H1 (cell line): ENCODE results near the gene NR5A1.

Source experiments
- CBX5 ChIP-seq: fragments of 300-800, 300-1000 bp; sonication (generic); IDR thresholded peaks from 2 replicates; pipeline ENCODE4 v1.7.1; 2016; ENCODE audit warnings: antibody characterized with exemption, low read length, low read depth
- CTCF ChIP-seq, 3 experiments: IDR thresholded peaks; 1 replicate in 2 of 3; 2 replicates in 1 of 3; pipeline versions ENCODE4 v1.5.1 to v1.6.1; 2011; ENCODE audit warnings: low read length in 3 of 3, mild to moderate bottlenecking in 3 of 3, inconsistent platforms in 2 of 3, low read depth in 1 of 3, moderate library complexity in 1 of 3; ENCODE audit not compliant: insufficient read depth in 1 of 3; ENCODE audit errors: control extremely low read depth in 1 of 3
- EZH2 ChIP-seq: fragments of 200-600 bp; sonication (generic); IDR thresholded peaks from 2 replicates; pipeline ENCODE4 v1.7.1; 2012; ENCODE audit warnings: low read depth, mild to moderate bottlenecking, moderate library complexity, low read length, inconsistent platforms; ENCODE audit not compliant: severe bottlenecking
- MAX ChIP-seq: IDR thresholded peaks from 2 replicates; pipeline ENCODE4 v1.6.1; 2012; ENCODE audit warnings: inconsistent platforms
- NRF1 ChIP-seq: IDR thresholded peaks from 2 replicates; pipeline ENCODE4 v1.6.1; 2011; ENCODE audit warnings: mild to moderate bottlenecking, low read depth, low read length, improper control_type of control experiment
- PHF8 ChIP-seq: fragments of 200-600 bp; sonication (generic); conservative IDR thresholded peaks from 2 replicates; pipeline ENCODE4 v1.7.1; 2012; ENCODE audit warnings: low read depth, mild to moderate bottlenecking, inconsistent platforms, low read length, moderate library complexity
- POLR2A ChIP-seq, 2 experiments: IDR thresholded peaks; 1 replicate in 1 of 2; 2 replicates in 1 of 2; pipeline ENCODE4 v1.6.1; 2011; ENCODE audit warnings: low read depth in 2 of 2, low read length in 2 of 2, mild to moderate bottlenecking in 2 of 2; ENCODE audit errors: control extremely low read depth in 1 of 2
- POLR2AphosphoS5 ChIP-seq: IDR thresholded peaks from 2 replicates; pipeline ENCODE4 v1.6.1; 2011; ENCODE audit warnings: low read depth, low read length
- RAD21 ChIP-seq, 2 experiments: IDR thresholded peaks in 1 of 2; conservative IDR thresholded peaks in 1 of 2; 2 replicates each; pipeline ENCODE4 v1.6.1; 2011; ENCODE audit warnings: low read depth in 2 of 2, low read length in 2 of 2, improper control_type of control experiment in 1 of 2, inconsistent platforms in 1 of 2, mild to moderate bottlenecking in 1 of 2, moderate library complexity in 1 of 2
- RFX5 ChIP-seq: IDR thresholded peaks from 2 replicates; pipeline ENCODE4 v1.6.1; 2011; ENCODE audit warnings: low read depth, low read length, improper control_type of control experiment, borderline replicate concordance
- SIRT6 ChIP-seq: IDR thresholded peaks from one replicate; pipeline ENCODE4 v1.7.1; 2012; ENCODE audit warnings: low read length, inconsistent platforms
- SP1 ChIP-seq: IDR thresholded peaks from 2 replicates; pipeline ENCODE4 v1.6.1; 2011; ENCODE audit warnings: low read depth, low read length

DNA sequence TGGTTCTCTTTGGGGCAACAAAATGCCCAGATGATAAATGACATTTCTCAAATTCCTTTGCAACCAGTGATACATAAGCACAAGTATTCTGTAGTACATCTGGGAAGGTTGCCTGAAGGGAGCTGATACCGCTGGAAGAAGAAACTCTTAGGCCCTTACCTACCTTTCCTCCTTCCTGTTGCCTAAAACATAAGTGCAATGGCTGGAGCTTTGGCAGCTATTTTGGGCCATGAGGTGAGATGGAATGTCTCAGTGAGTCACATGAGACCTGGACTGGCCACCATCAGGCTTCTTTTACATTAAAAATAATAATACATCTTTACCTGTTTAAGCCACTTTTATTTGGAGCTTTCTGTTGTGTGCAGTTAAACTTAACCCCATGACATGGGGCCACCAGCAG is 68.1 kb downstream of the NR5A1 start:
- TF ChIP-seq CTCF (IDR thresholded peaks at IDR 0.05; ENCODE audit: control extremely low read depth in 1 of 3, insufficient read depth in 1 of 3, low read depth in 1 of 3, low read length in 3 of 3): no peak
- no peak for TF ChIP-seq POLR2A (IDR thresholded peaks at IDR 0.05; ENCODE audit: control extremely low read depth in 1 of 2, low read depth in 2 of 2, low read length in 2 of 2)
- no peak for TF ChIP-seq SIRT6
- TF ChIP-seq NRF1: no peak
- no peak for TF ChIP-seq CBX5
- TF ChIP-seq POLR2AphosphoS5: no peak
- no peak for TF ChIP-seq RFX5
- no peak for TF ChIP-seq EZH2
- TF ChIP-seq PHF8: no peak
- TF ChIP-seq RAD21 (IDR thresholded peaks at IDR 0.05 in 1 of 2, conservative IDR thresholded peaks at IDR 0.05 in 1 of 2; ENCODE audit: low read depth in 2 of 2, low read length in 2 of 2): no peak
- TF ChIP-seq MAX: no peak
- no peak for TF ChIP-seq SP1
